HG03469 (cell line): Measurements from ENCODE around the gene SPRR1A.
"Not testable (repeated sequence)": the region's sequence is repeated elsewhere in the genome, so short reads cannot be mapped to it uniquely, and the experiment has no call there.

Experiments used
- ATAC-seq: cut with Tn5 transposase; IDR thresholded peaks from one replicate; pipeline ENCODE4 v1.9.1; 2021; ENCODE audit warnings: mild to moderate bottlenecking, moderate library complexity, moderate number of reproducible peaks; ENCODE audit not compliant: unreplicated experiment

The SPRR1A gene

GRCh38 chr1:152972196-152972886 lies 11.5 kb upstream of the SPRR1A start:
- no peak for ATAC-seq

GRCh38 chr1:152976688-152977087 lies 7.2 kb upstream of the SPRR1A start:
- ATAC-seq: no peak

- ATAC-seq: no peak
Observed at GRCh38 chr1:152977614-152978013, 6.3 kb upstream of the SPRR1A start.

GRCh38 chr1:152980676-152981075 lies 3.2 kb upstream of the SPRR1A start:
- ATAC-seq: no peak

- no peak for ATAC-seq
Observed at GRCh38 chr1:152981146-152981871, 2.6 kb upstream of the SPRR1A start.

GRCh38 chr1:152982076-152982475 lies 1.8 kb upstream of the SPRR1A start:
- ATAC-seq: no peak

GRCh38 chr1:152983234-152983633 lies 647 bp upstream of the SPRR1A start:
- ATAC-seq: no peak

- ATAC-seq: no peak
Observed at GRCh38 chr1:152986578-152986977, 2.7 kb downstream of the SPRR1A start.

- no peak for ATAC-seq
Observed at GRCh38 chr1:152993186-152993585, 9.3 kb downstream of the SPRR1A start.

- ATAC-seq: no peak
Observed at GRCh38 chr1:152995842-152996241, 12.0 kb downstream of the SPRR1A start.

- no peak for ATAC-seq
Observed at GRCh38 chr1:152996633-152997400, 12.9 kb downstream of the SPRR1A start.

GRCh38 chr1:152997901-152998300 lies 14.0 kb downstream of the SPRR1A start:
- no peak for ATAC-seq

- ATAC-seq: no peak
Observed at GRCh38 chr1:152998476-152998875, 14.6 kb downstream of the SPRR1A start.

- no peak for ATAC-seq
Observed at GRCh38 chr1:152999818-153000217, 15.9 kb downstream of the SPRR1A start.

- no peak for ATAC-seq
Observed at GRCh38 chr1:153000294-153000693, 16.4 kb downstream of the SPRR1A start.

GRCh38 chr1:153001382-153001781 lies 17.5 kb downstream of the SPRR1A start, which contains the start of gene SPRR3:
SPRR3 (plus strand) TSS chr1:153001749; CDS start chr1:153003021, 1,272 bp downstream.
- no peak for ATAC-seq

- ATAC-seq: not testable (repeated sequence)
Observed at GRCh38 chr1:153011235-153011758, 27.4 kb downstream of the SPRR1A start.

- not testable (repeated sequence) for ATAC-seq
Observed at GRCh38 chr1:153021829-153022228, 37.9 kb downstream of the SPRR1A start.

GRCh38 chr1:153022340-153022739 lies 38.5 kb downstream of the SPRR1A start:
- ATAC-seq: not testable (repeated sequence)

- ATAC-seq: no peak
Observed at GRCh38 chr1:153023109-153023508, 39.2 kb downstream of the SPRR1A start.

GRCh38 chr1:153024413-153024812 lies 40.5 kb downstream of the SPRR1A start:
- ATAC-seq: no peak
